Psoas muscle (tissue), 8 donors: ENCODE results near the gene CELSR3. TPM values are rescaled to one million over a fixed set of nuclear protein-coding genes. Genes with fewer than 3 reads are reported as not detected.

Experiments used
- ATAC-seq, 4 donors: fragments of 200-7000 bp; cut with Tn5 transposase; one replicate each; pipeline ENCODE4 v1.9.1; 2020; ENCODE audit warnings: moderate library complexity in 3 of 4, mild to moderate bottlenecking in 2 of 4
- DNase-seq, 2 donors: peaks; one replicate each; pipeline ENCODE4 v3.0.0-alpha.2; 2020
- H3K27ac ChIP-seq: fragments of 200-600 bp; one replicate; pipeline ENCODE4 v1.8.0; 2022
- H3K27me3 ChIP-seq, 3 donors: fragments of 200-600 bp in 1 of 3; one replicate each; pipeline versions ENCODE4 v1.6.1 to v1.8.0; 2013 to 2022; ENCODE audit warnings: low read length in 2 of 3, mild to moderate bottlenecking in 2 of 3, moderate library complexity in 1 of 3; ENCODE audit not compliant: insufficient read depth in 3 of 3
- H3K36me3 ChIP-seq, 2 donors: fragments of 200-600 bp in 1 of 2; one replicate each; pipeline versions ENCODE4 v1.6.1 to v1.8.0; 2013 to 2022; ENCODE audit warnings: low read depth in 1 of 2, mild to moderate bottlenecking in 1 of 2, moderate library complexity in 1 of 2; ENCODE audit not compliant: insufficient read depth in 1 of 2
- H3K4me1 ChIP-seq: fragments of 200-600 bp; one replicate; pipeline ENCODE4 v1.8.0; 2022
- H3K4me3 ChIP-seq: fragments of 200-600 bp; one replicate; pipeline ENCODE4 v1.8.0; 2022; ENCODE audit warnings: mild to moderate bottlenecking
- H3K9me3 ChIP-seq: fragments of 200-600 bp; one replicate; pipeline ENCODE4 v1.8.0; 2022
- WGBS, 3 donors: extraction: QIAGEN DNeasy Blood & Tissue Kit; methylation state at CpG; one replicate each; pipeline versions ENCODE4 v1.1.6 to v1.1.7; 2013; 5-methylcytosine and 5-hydroxymethylcytosine counted together
- intact Hi-C, 2 donors: fragments of 100-400 bp; cut with DNase I; formaldehyde crosslinking; loops; one replicate each; pipeline versions ENCODE4 v1.11.0 to v1.14.2; 2022
- polyA plus RNA-seq, 3 donors: library from polyadenylated mRNA; stranded (reverse); fragments of 200-250 nt; gene quantifications; one replicate each; pipeline ENCODE4 v1.2.3, GENCODE V29; 2013
- total RNA-seq, 4 donors: library from RNA; stranded (reverse); fragmentation: NEBNext Ultra II Directional in 2 of 4; extraction: Animal tissue kit (Norgen Biotek cat#: 25700) in 2 of 4; gene quantifications; one replicate each; pipeline versions ENCODE4 v1.2.1 to v1.2.4, GENCODE V29; 2021 to 2023
- TF ChIP-seq, protein P1 (sequence below): fragments of 200-600 bp; IDR thresholded peaks from one replicate; pipeline ENCODE4 v1.8.0; 2022; ENCODE audit warnings: antibody characterized with exemption
- donor health status: healthy with polysubstance abuse.
- donor health status: DM: no; HTN: no; CAD: no; lungs with moderate emphysema.
- donor health status: Bipolar disorder and iron deficiency.
- donor health status: healthy.
- donor health status: DM: yes; HTN: yes; CAD: no.
- donor health status: DM: no; HTN: no; CAD: no.
- donor health status: DM: no; HTN: no; CAD: no.
- donor health status: DM: yes; HTN: yes; CAD: no.

Gene CELSR3
- total and polyA plus RNA-seq, 7 donors, result 0.04 to 0.21 (median 0.14) TPM

DNA sequence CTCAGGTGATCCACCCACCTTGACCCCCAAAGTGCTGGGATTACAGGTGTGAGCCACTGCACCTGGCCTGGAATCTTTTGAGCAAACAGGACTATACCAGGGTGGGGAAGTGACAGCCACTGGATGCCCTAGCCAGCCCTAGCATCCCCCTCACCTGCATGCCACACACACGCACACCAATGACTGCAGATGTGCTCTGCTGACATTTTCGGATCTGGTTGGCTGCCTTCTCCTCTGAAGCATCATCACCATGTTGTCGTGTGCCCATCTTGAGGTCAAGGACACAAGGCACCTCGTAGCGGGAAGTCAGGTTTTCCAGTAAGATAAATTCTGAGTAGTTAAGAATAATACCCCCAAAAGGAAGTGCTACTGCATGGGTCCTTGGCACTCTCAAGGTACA, 26.7 kb upstream of the CELSR3 start:
- peaks cover 17% of the 10 kb centered on the region for H3K4me1 ChIP-seq

GRCh38 chr3:48688737-48689075, 26.0 kb upstream of the CELSR3 start:
- 90 to 96% (median 95%) methylated on average over 3 of the region's 3 CpGs for WGBS, 3 donors
- peaks cover 5 to 66% of the 10 kb centered on the region in 2 donors for H3K36me3 ChIP-seq
- TF ChIP-seq, protein P1, sequence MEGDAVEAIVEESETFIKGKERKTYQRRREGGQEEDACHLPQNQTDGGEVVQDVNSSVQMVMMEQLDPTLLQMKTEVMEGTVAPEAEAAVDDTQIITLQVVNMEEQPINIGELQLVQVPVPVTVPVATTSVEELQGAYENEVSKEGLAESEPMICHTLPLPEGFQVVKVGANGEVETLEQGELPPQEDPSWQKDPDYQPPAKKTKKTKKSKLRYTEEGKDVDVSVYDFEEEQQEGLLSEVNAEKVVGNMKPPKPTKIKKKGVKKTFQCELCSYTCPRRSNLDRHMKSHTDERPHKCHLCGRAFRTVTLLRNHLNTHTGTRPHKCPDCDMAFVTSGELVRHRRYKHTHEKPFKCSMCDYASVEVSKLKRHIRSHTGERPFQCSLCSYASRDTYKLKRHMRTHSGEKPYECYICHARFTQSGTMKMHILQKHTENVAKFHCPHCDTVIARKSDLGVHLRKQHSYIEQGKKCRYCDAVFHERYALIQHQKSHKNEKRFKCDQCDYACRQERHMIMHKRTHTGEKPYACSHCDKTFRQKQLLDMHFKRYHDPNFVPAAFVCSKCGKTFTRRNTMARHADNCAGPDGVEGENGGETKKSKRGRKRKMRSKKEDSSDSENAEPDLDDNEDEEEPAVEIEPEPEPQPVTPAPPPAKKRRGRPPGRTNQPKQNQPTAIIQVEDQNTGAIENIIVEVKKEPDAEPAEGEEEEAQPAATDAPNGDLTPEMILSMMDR, result no peak
- intact Hi-C loops, result loop anchor here in 1 of 2 donors (5.0 to 10.0 kb wide), 2 partner anchors 49 to 224 kb away; a partner anchor contains a TSS
- no peaks in the 10 kb centered on the region for H3K9me3 ChIP-seq
- no peaks in the 10 kb centered on the region for H3K27me3 ChIP-seq
- no peak for ATAC-seq
- H3K4me3 ChIP-seq, result no peak overlapping the region
- no peak for DNase-seq
- H3K27ac ChIP-seq, result no peak overlapping the region
- H3K4me1 ChIP-seq, result peaks cover 21% of the 10 kb centered on the region

More for the DNA sequence above, 26.7 kb upstream of the CELSR3 start:
- ATAC-seq (no peak), DNase-seq (no peak)
- H3K27ac ChIP-seq, result no peak overlapping the region
- WGBS, 3 donors, result 70 to 83% (median 82%) methylated on average over 5 of the region's 5 CpGs
- H3K9me3 ChIP-seq, result no peaks in the 10 kb centered on the region
- TF ChIP-seq, protein P1, result no peak
- intact Hi-C loops, result loop anchor here in 1 of 2 donors (5.0 to 10.0 kb wide), 2 partner anchors 48 to 225 kb away; a partner anchor contains a TSS
- H3K4me3 ChIP-seq, result no peak overlapping the region
- no peaks in the 10 kb centered on the region for H3K27me3 ChIP-seq
- H3K36me3 ChIP-seq, result peaks cover 5 to 73% of the 10 kb centered on the region in 2 donors

- ATAC-seq, result no peak
- H3K4me1 ChIP-seq, result peaks cover 26% of the 10 kb centered on the region
- H3K27ac ChIP-seq, result no peak overlapping the region
These were observed 25.5 kb upstream of the CELSR3 start for GRCh38 chr3:48688032-48688736.

GRCh38 chr3:48687220-48687678, 24.6 kb upstream of the CELSR3 start:
- peak overlapping the region; percentile 86 for H3K27ac ChIP-seq
- H3K36me3 ChIP-seq, result peaks cover 5 to 53% of the 10 kb centered on the region in 2 donors
- H3K4me3 ChIP-seq, result no peak overlapping the region
- 46 to 56% (median 54%) methylated on average over 3 of the region's 3 CpGs for WGBS, 3 donors
- DNase-seq (no peak), ATAC-seq (no peak)
- no peaks in the 10 kb centered on the region for H3K9me3 ChIP-seq
- peaks cover 26% of the 10 kb centered on the region for H3K4me1 ChIP-seq
- TF ChIP-seq, protein P1, result no peak
- intact Hi-C loops, result loop anchor here in 1 of 2 donors (5.0 to 10.0 kb wide), 2 partner anchors 50 to 222 kb away; a partner anchor contains a TSS
- H3K27me3 ChIP-seq, result no peaks in the 10 kb centered on the region

More at GRCh38 chr3:48688032-48688736, 25.5 kb upstream of the CELSR3 start:
- no peaks in the 10 kb centered on the region for H3K9me3 ChIP-seq
- H3K36me3 ChIP-seq, result peaks cover 5 to 61% of the 10 kb centered on the region in 2 donors
- no peak overlapping the region for H3K4me3 ChIP-seq
- no peaks in the 10 kb centered on the region for H3K27me3 ChIP-seq
- TF ChIP-seq, protein P1, result no peak
- intact Hi-C loops, result loop anchor here in 1 of 2 donors (5.0 to 10.0 kb wide), 2 partner anchors 49 to 223 kb away; a partner anchor contains a TSS
- 79 to 87% (median 82%) methylated on average over 18 of the region's 18 CpGs for WGBS, 3 donors
- DNase-seq, result no peak
